Measurements from ENCODE around the gene SMPDL3B.

The SMPDL3B gene

GRCh38 chr1:27967884-27968466, 33.2 kb downstream of the SMPDL3B start:
- no peak for TF ChIP-seq CTCF (IDR thresholded peaks at IDR 0.05; ENCODE audit: low read depth, low read length, missing control alignments)
- no peak for DNase-seq (ENCODE audit: low read depth)
- H3K4me3 ChIP-seq (ENCODE audit: low read depth, low read length) = no peak overlapping the region

DNA sequence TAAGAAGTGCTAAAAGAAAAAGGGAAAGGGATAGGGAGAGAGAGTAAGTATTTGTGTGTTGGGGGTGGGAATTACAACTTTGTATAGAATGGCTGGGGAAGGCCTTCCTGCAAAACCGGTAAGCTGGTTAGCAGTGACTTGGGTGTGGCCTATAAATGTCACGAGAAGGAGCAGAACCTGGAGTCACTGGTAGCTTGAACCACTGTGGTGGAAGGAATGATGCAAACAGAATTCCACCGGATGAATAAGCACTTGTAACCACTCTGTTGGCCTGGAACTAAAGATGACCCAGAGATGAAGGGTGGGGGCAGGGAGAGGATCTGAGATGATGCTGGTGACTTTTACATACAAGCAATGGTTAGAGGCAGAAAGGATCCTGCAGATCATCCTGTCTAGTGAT, 33.9 kb downstream of the SMPDL3B start:
- no peak overlapping the region for H3K4me3 ChIP-seq (ENCODE audit: low read depth, low read length)
- DNase-seq (ENCODE audit: low read depth) = no peak
- TF ChIP-seq CTCF (IDR thresholded peaks at IDR 0.05; ENCODE audit: low read depth, low read length, missing control alignments) = no peak

- TF ChIP-seq CTCF (IDR thresholded peaks at IDR 0.05; ENCODE audit: low read depth, low read length, missing control alignments) = no peak
- H3K4me3 ChIP-seq (ENCODE audit: low read depth, low read length) = no peak overlapping the region
- no peak for DNase-seq (ENCODE audit: low read depth)
These were observed 35.6 kb downstream of the SMPDL3B start for GRCh38 chr1:27970401-27970800.

- DNase-seq (ENCODE audit: low read depth) = no peak
- no peak for TF ChIP-seq CTCF (IDR thresholded peaks at IDR 0.05; ENCODE audit: low read depth, low read length, missing control alignments)
- H3K4me3 ChIP-seq (ENCODE audit: low read depth, low read length) = no peak overlapping the region
These were observed 36.9 kb downstream of the SMPDL3B start for GRCh38 chr1:27971674-27972073.

DNA sequence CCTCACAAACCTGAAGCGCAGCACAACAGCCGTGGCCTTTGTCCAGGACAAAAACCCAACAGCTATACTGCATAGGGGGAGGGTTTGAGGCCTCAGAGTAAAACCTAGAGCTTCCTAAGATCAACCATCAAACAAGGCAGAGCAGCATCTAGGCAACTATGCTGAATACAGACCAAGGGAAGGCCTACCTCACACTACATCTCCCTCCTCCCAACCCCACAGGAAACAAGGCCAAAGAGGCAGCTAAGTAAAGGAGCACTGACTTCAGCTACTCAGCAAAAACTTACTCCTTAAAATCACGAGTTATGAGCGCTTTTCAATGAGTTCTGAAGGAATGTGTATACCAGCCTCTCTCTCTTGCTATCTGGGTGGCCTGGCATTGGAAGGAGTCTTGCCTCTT, 37.3 kb downstream of the SMPDL3B start:
- no peak overlapping the region for H3K4me3 ChIP-seq (ENCODE audit: low read depth, low read length)
- no peak for TF ChIP-seq CTCF (IDR thresholded peaks at IDR 0.05; ENCODE audit: low read depth, low read length, missing control alignments)
- no peak for DNase-seq (ENCODE audit: low read depth)

DNA sequence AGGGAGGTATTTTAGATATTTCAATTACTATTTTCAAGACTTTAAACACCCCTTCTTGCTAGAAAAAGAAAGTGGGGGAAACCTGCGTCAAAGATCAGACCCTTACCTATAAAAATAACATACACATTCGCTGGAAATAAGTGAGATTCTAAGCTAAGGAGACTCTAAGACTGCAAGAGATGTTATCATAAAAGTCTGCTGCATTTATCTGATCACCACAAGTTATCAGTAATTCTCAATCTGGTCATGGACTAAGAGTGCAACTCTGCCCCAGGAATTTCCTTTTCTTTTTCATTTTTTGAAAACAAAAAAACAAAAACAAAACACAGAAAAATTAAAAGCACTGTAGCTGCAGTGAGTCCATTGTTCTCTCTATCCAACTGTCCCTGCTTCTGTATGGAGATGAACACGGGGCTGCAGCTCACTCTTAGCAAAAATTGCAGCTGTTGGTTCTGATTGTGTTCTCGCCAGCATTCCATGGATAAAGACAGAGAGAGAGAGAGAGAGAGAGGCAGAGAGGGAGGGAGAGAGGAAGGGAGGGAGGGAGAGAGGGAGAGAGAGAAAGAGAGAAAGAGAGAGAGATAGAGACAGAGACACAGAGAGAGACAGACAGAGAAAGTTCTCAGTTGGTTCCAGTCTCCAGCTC, 39.1 kb downstream of the SMPDL3B start:
- no peak for TF ChIP-seq CTCF (IDR thresholded peaks at IDR 0.05; ENCODE audit: low read depth, low read length, missing control alignments)
- no peak for DNase-seq (ENCODE audit: low read depth)
- no peak overlapping the region for H3K4me3 ChIP-seq (ENCODE audit: low read depth, low read length)

- DNase-seq (ENCODE audit: low read depth) = no peak
- no peak overlapping the region for H3K4me3 ChIP-seq (ENCODE audit: low read depth, low read length)
- TF ChIP-seq CTCF (IDR thresholded peaks at IDR 0.05; ENCODE audit: low read depth, low read length, missing control alignments) = no peak
These were observed 39.6 kb downstream of the SMPDL3B start for GRCh38 chr1:27974417-27974781.

Data from GM12864 (cell line).